ENCODE measurements around the gene PDLIM4.

PDLIM4 gene, protein sequence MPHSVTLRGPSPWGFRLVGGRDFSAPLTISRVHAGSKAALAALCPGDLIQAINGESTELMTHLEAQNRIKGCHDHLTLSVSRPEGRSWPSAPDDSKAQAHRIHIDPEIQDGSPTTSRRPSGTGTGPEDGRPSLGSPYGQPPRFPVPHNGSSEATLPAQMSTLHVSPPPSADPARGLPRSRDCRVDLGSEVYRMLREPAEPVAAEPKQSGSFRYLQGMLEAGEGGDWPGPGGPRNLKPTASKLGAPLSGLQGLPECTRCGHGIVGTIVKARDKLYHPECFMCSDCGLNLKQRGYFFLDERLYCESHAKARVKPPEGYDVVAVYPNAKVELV

DNA sequence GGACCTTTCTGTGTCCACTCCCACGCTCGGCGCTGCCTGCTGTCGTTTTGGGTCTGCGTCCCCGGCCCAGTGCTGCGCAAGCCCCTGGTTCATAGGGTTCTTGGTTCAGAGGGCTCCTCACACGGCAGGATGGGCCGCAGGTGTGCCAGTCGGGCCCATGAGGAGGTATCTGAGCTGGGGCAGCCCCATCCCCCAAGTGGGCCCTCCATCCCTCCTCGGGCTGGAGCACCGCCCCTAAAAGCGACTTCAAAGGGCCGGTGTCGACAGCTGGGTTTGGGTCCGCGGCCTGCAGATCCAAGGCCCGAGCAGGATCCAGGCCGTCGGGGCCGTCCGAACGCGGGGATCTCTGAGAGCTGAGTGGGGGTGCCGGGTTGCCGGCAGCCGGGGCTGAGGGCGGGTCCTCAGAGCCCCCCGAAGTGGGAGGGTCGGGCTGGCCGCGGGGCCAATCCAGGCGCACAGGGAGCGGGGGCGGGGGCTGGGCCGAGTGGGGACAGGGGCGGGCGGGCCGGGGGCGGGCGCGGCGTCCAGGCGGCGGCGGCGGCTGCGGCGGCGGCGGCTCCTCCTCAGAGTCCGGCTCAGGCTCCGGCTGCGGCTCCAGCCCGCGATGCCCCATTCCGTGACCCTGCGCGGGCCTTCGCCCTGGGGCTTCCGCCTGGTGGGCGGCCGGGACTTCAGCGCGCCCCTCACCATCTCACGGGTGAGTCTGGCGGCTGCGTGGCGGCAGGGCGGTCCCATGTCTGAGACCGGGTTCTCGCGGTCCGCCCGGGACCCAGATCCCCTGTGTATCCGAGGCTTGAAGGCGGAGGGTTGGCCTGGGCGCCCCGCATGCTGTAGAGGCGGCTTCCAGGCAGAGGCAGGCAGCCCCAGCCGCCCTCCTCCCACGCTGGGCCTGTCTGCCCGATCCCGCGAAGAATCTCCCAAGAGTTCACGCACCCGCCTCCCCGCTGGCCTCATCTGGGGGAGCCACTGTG lies at the start of gene PDLIM4:
PDLIM4 (plus strand) TSS at position 566 of the 971 bp plus-strand sequence; CDS start at position 605, 39 bp downstream.
- H3K27ac ChIP-seq = no peak within 1 kb of the TSS
- TF ChIP-seq, protein P1, sequence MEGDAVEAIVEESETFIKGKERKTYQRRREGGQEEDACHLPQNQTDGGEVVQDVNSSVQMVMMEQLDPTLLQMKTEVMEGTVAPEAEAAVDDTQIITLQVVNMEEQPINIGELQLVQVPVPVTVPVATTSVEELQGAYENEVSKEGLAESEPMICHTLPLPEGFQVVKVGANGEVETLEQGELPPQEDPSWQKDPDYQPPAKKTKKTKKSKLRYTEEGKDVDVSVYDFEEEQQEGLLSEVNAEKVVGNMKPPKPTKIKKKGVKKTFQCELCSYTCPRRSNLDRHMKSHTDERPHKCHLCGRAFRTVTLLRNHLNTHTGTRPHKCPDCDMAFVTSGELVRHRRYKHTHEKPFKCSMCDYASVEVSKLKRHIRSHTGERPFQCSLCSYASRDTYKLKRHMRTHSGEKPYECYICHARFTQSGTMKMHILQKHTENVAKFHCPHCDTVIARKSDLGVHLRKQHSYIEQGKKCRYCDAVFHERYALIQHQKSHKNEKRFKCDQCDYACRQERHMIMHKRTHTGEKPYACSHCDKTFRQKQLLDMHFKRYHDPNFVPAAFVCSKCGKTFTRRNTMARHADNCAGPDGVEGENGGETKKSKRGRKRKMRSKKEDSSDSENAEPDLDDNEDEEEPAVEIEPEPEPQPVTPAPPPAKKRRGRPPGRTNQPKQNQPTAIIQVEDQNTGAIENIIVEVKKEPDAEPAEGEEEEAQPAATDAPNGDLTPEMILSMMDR (IDR thresholded peaks at IDR 0.05) = no peak
- TF ChIP-seq ZFX (IDR thresholded peaks at IDR 0.05; ENCODE audit: borderline replicate concordance) = no peak

DNA sequence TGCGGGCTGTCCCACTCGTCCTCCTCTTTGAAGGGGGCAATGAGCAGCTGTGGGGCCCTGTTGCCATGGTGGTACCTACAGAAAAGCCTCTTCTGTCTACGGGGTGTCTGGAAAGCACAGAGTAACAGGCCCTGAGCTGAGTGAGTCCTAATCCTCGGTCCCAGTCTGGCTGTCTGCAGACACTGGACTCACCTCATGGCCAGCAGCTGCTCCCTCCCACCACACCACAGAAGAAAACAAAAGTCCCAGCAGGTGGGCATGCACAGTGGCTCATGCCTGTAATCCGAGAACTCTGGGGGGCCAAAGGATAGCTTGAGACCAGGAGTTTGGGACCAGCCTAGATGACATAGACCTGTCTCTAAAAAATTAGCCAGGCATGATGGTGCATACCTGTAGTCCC lies 49.7 kb upstream of the PDLIM4 start:
- TF ChIP-seq ZFX (IDR thresholded peaks at IDR 0.05; ENCODE audit: borderline replicate concordance) = no peak
- TF ChIP-seq, protein P1 (IDR thresholded peaks at IDR 0.05) = no peak
- no peak overlapping the region for H3K27ac ChIP-seq

GRCh38 chr5:132209131-132209530 lies 48.4 kb upstream of the PDLIM4 start:
- TF ChIP-seq, protein P1 (IDR thresholded peaks at IDR 0.05) = no peak
- TF ChIP-seq ZFX (IDR thresholded peaks at IDR 0.05; ENCODE audit: borderline replicate concordance) = no peak
- no peak overlapping the region for H3K27ac ChIP-seq

GRCh38 chr5:132209901-132210545 lies 47.5 kb upstream of the PDLIM4 start:
- TF ChIP-seq, protein P1 (IDR thresholded peaks at IDR 0.05) = no peak
- no peak for TF ChIP-seq ZFX (IDR thresholded peaks at IDR 0.05; ENCODE audit: borderline replicate concordance)
- no peak overlapping the region for H3K27ac ChIP-seq

GRCh38 chr5:132210944-132211343 lies 46.6 kb upstream of the PDLIM4 start:
- H3K27ac ChIP-seq = no peak overlapping the region
- TF ChIP-seq, protein P1 (IDR thresholded peaks at IDR 0.05) = no peak
- TF ChIP-seq ZFX (IDR thresholded peaks at IDR 0.05; ENCODE audit: borderline replicate concordance) = no peak

GRCh38 chr5:132211787-132212186 lies 45.7 kb upstream of the PDLIM4 start:
- H3K27ac ChIP-seq = no peak overlapping the region
- no peak for TF ChIP-seq ZFX (IDR thresholded peaks at IDR 0.05; ENCODE audit: borderline replicate concordance)
- TF ChIP-seq, protein P1 (IDR thresholded peaks at IDR 0.05) = no peak

Measured in 22Rv1 (cell line).